22Rv1 (cell line): ENCODE measurements around the gene NOP53.
"Not testable (repeated sequence)": the region's sequence is repeated elsewhere in the genome, so short reads cannot be mapped to it uniquely, and the experiment has no call there.

Experiments used
- ZFX ChIP-seq: fragments of 450-650 bp; IDR thresholded peaks from 2 replicates; pipeline ENCODE4 v1.6.1; 2017; ENCODE audit warnings: antibody characterized with exemption, borderline replicate concordance
- TF ChIP-seq, protein P1 (sequence below): fragments of 450-650 bp; IDR thresholded peaks from 2 replicates; pipeline ENCODE4 v1.5.1; 2017; ENCODE audit warnings: mild to moderate bottlenecking

DNA sequence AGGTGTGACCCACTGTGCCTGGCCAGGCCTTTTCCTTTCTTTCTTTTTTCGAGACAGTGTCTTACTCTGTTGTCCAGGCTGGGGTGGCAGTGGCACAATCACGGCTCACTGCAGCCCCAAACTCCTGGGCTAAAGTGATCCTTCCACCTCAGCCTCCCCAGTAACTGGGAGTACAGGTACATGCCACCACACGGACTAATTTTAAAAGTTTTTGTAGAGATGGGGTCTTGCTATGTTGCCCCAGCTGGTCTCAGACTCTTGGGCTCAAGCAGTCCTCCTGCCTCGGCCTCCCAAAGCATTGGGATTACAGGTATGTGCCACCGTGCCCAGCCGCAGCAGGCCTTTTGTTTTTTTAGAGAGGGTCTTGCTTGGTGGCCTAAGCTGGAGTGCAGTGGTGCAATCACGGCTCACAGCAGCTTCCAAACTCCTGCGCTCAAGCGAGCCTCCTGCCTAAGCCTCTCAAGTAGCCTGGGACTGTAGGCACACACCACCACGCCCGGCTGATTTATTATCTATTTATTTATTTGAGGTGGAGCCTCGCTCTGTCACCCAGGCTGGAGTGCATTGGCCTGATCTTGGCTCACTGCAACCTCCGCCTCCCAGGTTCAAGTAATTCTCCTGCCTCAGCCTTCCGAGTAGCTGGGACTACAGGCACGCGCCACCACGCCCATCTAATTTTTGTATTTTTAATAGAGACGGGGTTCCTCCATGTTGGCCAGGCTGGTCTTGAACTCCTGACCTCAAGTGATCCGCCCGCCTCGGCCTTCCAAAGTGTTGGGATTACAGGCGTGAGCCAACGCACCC is 32.1 kb downstream of the NOP53 start:
- TF ChIP-seq, protein P1, sequence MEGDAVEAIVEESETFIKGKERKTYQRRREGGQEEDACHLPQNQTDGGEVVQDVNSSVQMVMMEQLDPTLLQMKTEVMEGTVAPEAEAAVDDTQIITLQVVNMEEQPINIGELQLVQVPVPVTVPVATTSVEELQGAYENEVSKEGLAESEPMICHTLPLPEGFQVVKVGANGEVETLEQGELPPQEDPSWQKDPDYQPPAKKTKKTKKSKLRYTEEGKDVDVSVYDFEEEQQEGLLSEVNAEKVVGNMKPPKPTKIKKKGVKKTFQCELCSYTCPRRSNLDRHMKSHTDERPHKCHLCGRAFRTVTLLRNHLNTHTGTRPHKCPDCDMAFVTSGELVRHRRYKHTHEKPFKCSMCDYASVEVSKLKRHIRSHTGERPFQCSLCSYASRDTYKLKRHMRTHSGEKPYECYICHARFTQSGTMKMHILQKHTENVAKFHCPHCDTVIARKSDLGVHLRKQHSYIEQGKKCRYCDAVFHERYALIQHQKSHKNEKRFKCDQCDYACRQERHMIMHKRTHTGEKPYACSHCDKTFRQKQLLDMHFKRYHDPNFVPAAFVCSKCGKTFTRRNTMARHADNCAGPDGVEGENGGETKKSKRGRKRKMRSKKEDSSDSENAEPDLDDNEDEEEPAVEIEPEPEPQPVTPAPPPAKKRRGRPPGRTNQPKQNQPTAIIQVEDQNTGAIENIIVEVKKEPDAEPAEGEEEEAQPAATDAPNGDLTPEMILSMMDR, result not testable (repeated sequence)
- TF ChIP-seq ZFX, result not testable (repeated sequence)
